Activated naive CD4-positive, alpha-beta T cell treated with anti-CD3 and anti-CD28 coated beads, Interleukin-2, amount 50 U/mL, for 24 hours (primary cell): Measurements from ENCODE around the gene CLCN4.

Experiments used
- H3K27ac Mint-ChIP-seq: one replicate; pipeline ENCODE4 v1.8.0; 2021; ENCODE audit warnings: mild to moderate bottlenecking, mixed read lengths
- H3K27me3 Mint-ChIP-seq: one replicate; pipeline ENCODE4 v1.8.0; 2021; ENCODE audit warnings: mixed read lengths
- H3K36me3 Mint-ChIP-seq: one replicate; pipeline ENCODE4 v1.8.0; 2021; ENCODE audit warnings: mixed read lengths
- H3K4me1 Mint-ChIP-seq: one replicate; pipeline ENCODE4 v1.8.0; 2021; ENCODE audit warnings: mixed read lengths
- H3K4me3 Mint-ChIP-seq: one replicate; pipeline ENCODE4 v1.8.0; 2021; ENCODE audit warnings: mild to moderate bottlenecking, mixed read lengths
- H3K9me3 Mint-ChIP-seq: one replicate; pipeline ENCODE4 v1.8.0; 2021; ENCODE audit warnings: mixed read lengths

CLCN4 gene

GRCh38 chrX:10223276-10223675 lies 66.5 kb downstream of the CLCN4 start:
- Mint-ChIP-seq H3K36me3 (no peaks in the 10 kb centered on the region), H3K27ac (no peak overlapping the region)

GRCh38 chrX:10223781-10224180 lies 67.0 kb downstream of the CLCN4 start:
- Mint-ChIP-seq H3K4me1 (no peaks in the 10 kb centered on the region), H3K36me3 (no peaks in the 10 kb centered on the region), H3K4me3 (no peak overlapping the region), H3K27me3 (no peaks in the 10 kb centered on the region), H3K27ac (no peak overlapping the region), H3K9me3 (no peaks in the 10 kb centered on the region)

More at GRCh38 chrX:10223276-10223675, 66.5 kb downstream of the CLCN4 start:
- Mint-ChIP-seq H3K27me3 (no peaks in the 10 kb centered on the region), H3K9me3 (no peaks in the 10 kb centered on the region), H3K4me3 (no peak overlapping the region), H3K4me1 (no peaks in the 10 kb centered on the region)

GRCh38 chrX:10230222-10230621 lies 73.4 kb downstream of the CLCN4 start:
- Mint-ChIP-seq H3K4me3 (no peak overlapping the region), H3K4me1 (no peaks in the 10 kb centered on the region), H3K27me3 (no peaks in the 10 kb centered on the region), H3K36me3 (no peaks in the 10 kb centered on the region), H3K27ac (no peak overlapping the region), H3K9me3 (no peaks in the 10 kb centered on the region)

- no peak overlapping the region for H3K27ac Mint-ChIP-seq
- H3K36me3 Mint-ChIP-seq: no peaks in the 10 kb centered on the region
- H3K4me3 Mint-ChIP-seq: no peak overlapping the region
- no peaks in the 10 kb centered on the region for H3K4me1 Mint-ChIP-seq
- no peaks in the 10 kb centered on the region for H3K9me3 Mint-ChIP-seq
- no peaks in the 10 kb centered on the region for H3K27me3 Mint-ChIP-seq
Observed at GRCh38 chrX:10231461-10231860, 74.7 kb downstream of the CLCN4 start.

GRCh38 chrX:10233173-10233572 lies 76.4 kb downstream of the CLCN4 start:
- no peak overlapping the region for H3K27ac Mint-ChIP-seq
- no peaks in the 10 kb centered on the region for H3K4me1 Mint-ChIP-seq
- H3K9me3 Mint-ChIP-seq: no peaks in the 10 kb centered on the region
- H3K4me3 Mint-ChIP-seq: no peak overlapping the region
- no peaks in the 10 kb centered on the region for H3K27me3 Mint-ChIP-seq
- no peaks in the 10 kb centered on the region for H3K36me3 Mint-ChIP-seq

- no peaks in the 10 kb centered on the region for H3K4me1 Mint-ChIP-seq
- no peak overlapping the region for H3K4me3 Mint-ChIP-seq
- H3K27me3 Mint-ChIP-seq: no peaks in the 10 kb centered on the region
- H3K27ac Mint-ChIP-seq: no peak overlapping the region
- no peaks in the 10 kb centered on the region for H3K9me3 Mint-ChIP-seq
- no peaks in the 10 kb centered on the region for H3K36me3 Mint-ChIP-seq
Observed at GRCh38 chrX:10233696-10234095, 76.9 kb downstream of the CLCN4 start.

GRCh38 chrX:10235851-10236250 lies 79.1 kb downstream of the CLCN4 start:
- no peaks in the 10 kb centered on the region for H3K9me3 Mint-ChIP-seq
- H3K27me3 Mint-ChIP-seq: no peaks in the 10 kb centered on the region
- no peaks in the 10 kb centered on the region for H3K4me1 Mint-ChIP-seq
- H3K36me3 Mint-ChIP-seq: no peaks in the 10 kb centered on the region
- no peak overlapping the region for H3K27ac Mint-ChIP-seq
- no peak overlapping the region for H3K4me3 Mint-ChIP-seq

GRCh38 chrX:10237241-10237640 lies 80.5 kb downstream of the CLCN4 start:
- Mint-ChIP-seq H3K27ac (no peak overlapping the region), H3K4me3 (no peak overlapping the region), H3K27me3 (no peaks in the 10 kb centered on the region), H3K36me3 (no peaks in the 10 kb centered on the region), H3K9me3 (no peaks in the 10 kb centered on the region), H3K4me1 (no peaks in the 10 kb centered on the region)

GRCh38 chrX:10239611-10240064 lies 82.9 kb downstream of the CLCN4 start:
- Mint-ChIP-seq H3K27me3 (no peaks in the 10 kb centered on the region), H3K4me3 (no peak overlapping the region), H3K4me1 (no peaks in the 10 kb centered on the region), H3K36me3 (no peaks in the 10 kb centered on the region), H3K27ac (no peak overlapping the region), H3K9me3 (no peaks in the 10 kb centered on the region)

GRCh38 chrX:10240918-10241317 lies 84.1 kb downstream of the CLCN4 start:
- no peak overlapping the region for H3K27ac Mint-ChIP-seq
- H3K36me3 Mint-ChIP-seq: no peaks in the 10 kb centered on the region
- no peaks in the 10 kb centered on the region for H3K4me1 Mint-ChIP-seq
- H3K4me3 Mint-ChIP-seq: no peak overlapping the region
- no peaks in the 10 kb centered on the region for H3K9me3 Mint-ChIP-seq
- H3K27me3 Mint-ChIP-seq: no peaks in the 10 kb centered on the region

GRCh38 chrX:10242026-10242425 lies 85.3 kb downstream of the CLCN4 start:
- Mint-ChIP-seq H3K9me3 (no peaks in the 10 kb centered on the region), H3K4me3 (no peak overlapping the region), H3K27ac (no peak overlapping the region), H3K27me3 (no peaks in the 10 kb centered on the region), H3K36me3 (no peaks in the 10 kb centered on the region), H3K4me1 (no peaks in the 10 kb centered on the region)

- no peaks in the 10 kb centered on the region for H3K27me3 Mint-ChIP-seq
- H3K27ac Mint-ChIP-seq: no peak overlapping the region
- H3K4me3 Mint-ChIP-seq: no peak overlapping the region
- H3K9me3 Mint-ChIP-seq: no peaks in the 10 kb centered on the region
- H3K36me3 Mint-ChIP-seq: no peaks in the 10 kb centered on the region
- no peaks in the 10 kb centered on the region for H3K4me1 Mint-ChIP-seq
Observed at GRCh38 chrX:10243106-10243505, 86.3 kb downstream of the CLCN4 start.

GRCh38 chrX:10244915-10245622 lies 88.3 kb downstream of the CLCN4 start:
- no peaks in the 10 kb centered on the region for H3K9me3 Mint-ChIP-seq
- no peaks in the 10 kb centered on the region for H3K4me1 Mint-ChIP-seq
- no peak overlapping the region for H3K27ac Mint-ChIP-seq
- no peaks in the 10 kb centered on the region for H3K36me3 Mint-ChIP-seq
- no peaks in the 10 kb centered on the region for H3K27me3 Mint-ChIP-seq
- no peak overlapping the region for H3K4me3 Mint-ChIP-seq

GRCh38 chrX:10245886-10246285 lies 89.1 kb downstream of the CLCN4 start:
- H3K4me1 Mint-ChIP-seq: no peaks in the 10 kb centered on the region
- H3K4me3 Mint-ChIP-seq: no peak overlapping the region
- no peaks in the 10 kb centered on the region for H3K36me3 Mint-ChIP-seq
- no peaks in the 10 kb centered on the region for H3K9me3 Mint-ChIP-seq
- H3K27ac Mint-ChIP-seq: no peak overlapping the region
- no peaks in the 10 kb centered on the region for H3K27me3 Mint-ChIP-seq

- Mint-ChIP-seq H3K4me3 (no peak overlapping the region), H3K36me3 (no peaks in the 10 kb centered on the region), H3K27ac (no peak overlapping the region), H3K4me1 (no peaks in the 10 kb centered on the region), H3K27me3 (no peaks in the 10 kb centered on the region), H3K9me3 (no peaks in the 10 kb centered on the region)
Observed at GRCh38 chrX:10246297-10246696, 89.5 kb downstream of the CLCN4 start.

GRCh38 chrX:10246846-10247245 lies 90.1 kb downstream of the CLCN4 start:
- Mint-ChIP-seq H3K4me3 (no peak overlapping the region), H3K27ac (no peak overlapping the region), H3K4me1 (no peaks in the 10 kb centered on the region), H3K27me3 (no peaks in the 10 kb centered on the region), H3K9me3 (no peaks in the 10 kb centered on the region), H3K36me3 (no peaks in the 10 kb centered on the region)

GRCh38 chrX:10254739-10255138 lies 98.0 kb downstream of the CLCN4 start:
- H3K4me1 Mint-ChIP-seq: no peaks in the 10 kb centered on the region
- peaks cover 2% of the 10 kb centered on the region for H3K27me3 Mint-ChIP-seq
- no peak overlapping the region for H3K4me3 Mint-ChIP-seq
- H3K36me3 Mint-ChIP-seq: no peaks in the 10 kb centered on the region
- H3K27ac Mint-ChIP-seq: no peak overlapping the region
- H3K9me3 Mint-ChIP-seq: no peaks in the 10 kb centered on the region
